Kidney (tissue), 14 donors: Measurements from ENCODE around the gene PRKAB1. TPM values are rescaled to one million over a fixed set of nuclear protein-coding genes. Genes with fewer than 3 reads are reported as not detected.

Experiments used
- DNase-seq, 5 donors: peaks; one replicate each; pipeline ENCODE4 v3.0.0-alpha.2; 2013 to 2020
- FAIRE-seq: peaks from 2 replicates; lab custom pipeline; 2012; peaks lifted over from hg19 to GRCh38; lab: Jason Lieb, UNC
- H3K27ac ChIP-seq, 2 donors: one replicate each; pipeline ENCODE4 v1.7.0; 2013; ENCODE audit warnings: low read depth in 2 of 2, low read length in 2 of 2, inconsistent platforms in 1 of 2
- H3K27me3 ChIP-seq: one replicate; pipeline ENCODE4 v1.7.1; 2013; ENCODE audit warnings: low read length, inconsistent platforms; ENCODE audit not compliant: control insufficient read depth, insufficient read depth
- H3K36me3 ChIP-seq, 3 donors: one replicate each; pipeline versions ENCODE4 v1.7.0 to v1.7.1; 2013; ENCODE audit warnings: low read length in 3 of 3, control low read depth in 1 of 3, inconsistent platforms in 1 of 3; ENCODE audit not compliant: insufficient read depth in 3 of 3, control insufficient read depth in 2 of 3
- H3K4me1 ChIP-seq, 3 donors: one replicate each; pipeline versions ENCODE4 v1.7.0 to v1.7.1; 2013; ENCODE audit warnings: low read length in 3 of 3, inconsistent platforms in 1 of 3, low read depth in 1 of 3; ENCODE audit not compliant: control insufficient read depth in 2 of 3, insufficient read depth in 2 of 3
- H3K4me3 ChIP-seq, 3 donors: one replicate each; pipeline versions ENCODE4 v1.7.0 to v1.8.1; 2013; ENCODE audit warnings: low read length in 3 of 3, control low read depth in 1 of 3, inconsistent platforms in 1 of 3
- H3K9ac ChIP-seq, 3 donors: one replicate each; pipeline versions ENCODE4 v1.7.0 to v1.7.1; 2013; ENCODE audit warnings: low read length in 3 of 3, control low read depth in 1 of 3, inconsistent platforms in 1 of 3
- H3K9me3 ChIP-seq, 3 donors: one replicate each; pipeline versions ENCODE4 v1.7.0 to v1.7.1; 2013; ENCODE audit warnings: low read length in 3 of 3, control low read depth in 1 of 3, inconsistent platforms in 1 of 3; ENCODE audit not compliant: control insufficient read depth in 2 of 3, insufficient read depth in 1 of 3
- CTCF ChIP-seq: IDR thresholded peaks from 3 replicates; pipeline ENCODE4 v1.5.1; 2012; ENCODE audit warnings: mild to moderate bottlenecking, moderate library complexity, borderline replicate concordance; ENCODE audit not compliant: insufficient read depth; ENCODE audit errors: extremely low read depth
- intact Hi-C: fragments of 100-400 bp; cut with DNase I; formaldehyde crosslinking; loops from one replicate; pipeline ENCODE4 v1.11.1; 2022
- polyA plus RNA-seq: library from polyadenylated mRNA; stranded (reverse); fragments of 350-450 nt; fragmentation: Illumina TruSeq; extraction: RNeasy Lipid Tissue Mini Kit (QIAGEN cat#74804); gene quantifications from one replicate; pipeline ENCODE4 v1.2.3, GENCODE V29; 2014; ENCODE audit warnings: low read depth, low replicate concordance; ENCODE audit not compliant: insufficient read depth
- total RNA-seq: library from RNA; stranded (reverse); fragmentation: NEBNext Ultra II Directional; extraction: Animal tissue kit (Norgen Biotek cat#: 25700); gene quantifications from one replicate; pipeline ENCODE4 v1.2.1, GENCODE V29; 2021
- donor health status: control.
- donor health status: control.
- donor health status: control.
- donor health status: control.
- donor health status: control.
- donor health status: DM: yes; HTN: yes; CAD: no.
- donor health status: Normal renal cell carcinoma (clear cell type).

PRKAB1 gene
- total and polyA plus RNA-seq, 2 donors from 2014 or later = 79.9 to 165 TPM

GRCh38 chr12:119621878-119622277, 46.1 kb upstream of the PRKAB1 start:
- DNase-seq = no peak
- Histone ChIP-seq H3K9me3 (peaks cover 0 to 2% (median 0%) of the 10 kb centered on the region in 3 donors), H3K27ac (no peak overlapping the region), H3K9ac (no peak overlapping the region), H3K4me3 (no peak overlapping the region), H3K36me3 (no peaks in the 10 kb centered on the region), H3K27me3 (no peaks in the 10 kb centered on the region), H3K4me1 (no peaks in the 10 kb centered on the region)
- no peak for TF ChIP-seq CTCF
- FAIRE-seq = no peak
- intact Hi-C loops = no loop called here

GRCh38 chr12:119624966-119625365, 43.0 kb upstream of the PRKAB1 start:
- H3K4me1 ChIP-seq = no peaks in the 10 kb centered on the region
- H3K27ac ChIP-seq = no peak overlapping the region
- no peak for TF ChIP-seq CTCF
- intact Hi-C loops = no loop called here
- no peak overlapping the region for H3K9ac ChIP-seq
- DNase-seq = peak in 2 of 5 donors; percentile 10 to 51
- no peaks in the 10 kb centered on the region for H3K9me3 ChIP-seq
- H3K27me3 ChIP-seq = no peaks in the 10 kb centered on the region
- no peak overlapping the region for H3K4me3 ChIP-seq
- H3K36me3 ChIP-seq = no peaks in the 10 kb centered on the region
- no peak for FAIRE-seq

- Histone ChIP-seq H3K4me1 (no peaks in the 10 kb centered on the region), H3K9ac (no peak overlapping the region), H3K36me3 (no peaks in the 10 kb centered on the region), H3K9me3 (no peaks in the 10 kb centered on the region), H3K4me3 (no peak overlapping the region), H3K27ac (no peak overlapping the region), H3K27me3 (no peaks in the 10 kb centered on the region)
- intact Hi-C loops = no loop called here
- DNase-seq (no peak), FAIRE-seq (no peak)
- no peak for TF ChIP-seq CTCF
Observed at GRCh38 chr12:119627019-119627643, 40.8 kb upstream of the PRKAB1 start.

GRCh38 chr12:119627686-119628085, 40.2 kb upstream of the PRKAB1 start:
- H3K27me3 ChIP-seq = no peaks in the 10 kb centered on the region
- H3K9me3 ChIP-seq = no peaks in the 10 kb centered on the region
- no peak for TF ChIP-seq CTCF
- H3K4me3 ChIP-seq = no peak overlapping the region
- H3K9ac ChIP-seq = no peak overlapping the region
- intact Hi-C loops = no loop called here
- no peak for FAIRE-seq
- no peaks in the 10 kb centered on the region for H3K36me3 ChIP-seq
- no peak for DNase-seq
- H3K27ac ChIP-seq = no peak overlapping the region
- no peaks in the 10 kb centered on the region for H3K4me1 ChIP-seq
